HG02623 (cell line): ENCODE measurements around the gene GALNT1.

Source experiments
- ATAC-seq: cut with Tn5 transposase; IDR thresholded peaks from one replicate; pipeline ENCODE4 v1.9.1; 2021; ENCODE audit warnings: moderate library complexity; ENCODE audit not compliant: unreplicated experiment

Gene GALNT1

DNA sequence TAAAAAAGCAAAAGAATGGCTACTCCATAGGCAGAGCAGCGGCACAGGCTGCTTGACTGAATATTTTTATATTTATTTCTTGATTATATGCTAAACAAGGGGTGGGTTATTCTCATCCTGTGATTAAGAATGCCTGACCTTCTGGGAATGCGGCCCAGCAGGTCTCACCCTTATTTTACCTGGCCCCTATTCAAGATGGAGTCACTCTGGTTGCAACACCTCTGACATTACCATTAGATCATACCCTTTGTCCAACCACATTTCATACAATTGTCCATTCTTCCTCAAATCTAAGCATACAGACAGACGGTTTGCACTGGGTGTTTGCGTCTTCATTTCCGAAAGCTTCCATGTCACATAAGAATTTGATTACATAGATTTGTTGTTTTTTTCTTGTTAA, 168.2 kb downstream of the GALNT1 start:
- ATAC-seq, result no peak

DNA sequence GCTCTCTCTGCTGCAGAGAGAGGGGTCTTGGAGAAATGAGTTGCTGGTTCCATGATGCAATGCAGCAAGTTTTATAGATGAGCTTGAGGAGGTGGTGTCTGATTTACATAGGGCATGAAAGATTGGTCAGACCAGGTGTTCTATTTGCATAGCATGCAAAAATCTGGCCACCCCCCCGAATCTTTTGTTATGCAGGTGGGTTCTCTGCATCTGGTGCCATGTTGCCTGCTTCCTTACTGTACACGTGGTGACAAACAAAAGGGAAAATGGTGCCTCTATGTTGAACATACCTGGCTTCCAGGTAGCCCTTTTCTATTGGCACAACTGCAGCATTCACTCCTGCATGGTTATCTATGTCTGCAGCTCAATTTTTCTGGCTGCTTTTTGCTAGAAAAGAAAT, 169.4 kb downstream of the GALNT1 start:
- no peak for ATAC-seq

DNA sequence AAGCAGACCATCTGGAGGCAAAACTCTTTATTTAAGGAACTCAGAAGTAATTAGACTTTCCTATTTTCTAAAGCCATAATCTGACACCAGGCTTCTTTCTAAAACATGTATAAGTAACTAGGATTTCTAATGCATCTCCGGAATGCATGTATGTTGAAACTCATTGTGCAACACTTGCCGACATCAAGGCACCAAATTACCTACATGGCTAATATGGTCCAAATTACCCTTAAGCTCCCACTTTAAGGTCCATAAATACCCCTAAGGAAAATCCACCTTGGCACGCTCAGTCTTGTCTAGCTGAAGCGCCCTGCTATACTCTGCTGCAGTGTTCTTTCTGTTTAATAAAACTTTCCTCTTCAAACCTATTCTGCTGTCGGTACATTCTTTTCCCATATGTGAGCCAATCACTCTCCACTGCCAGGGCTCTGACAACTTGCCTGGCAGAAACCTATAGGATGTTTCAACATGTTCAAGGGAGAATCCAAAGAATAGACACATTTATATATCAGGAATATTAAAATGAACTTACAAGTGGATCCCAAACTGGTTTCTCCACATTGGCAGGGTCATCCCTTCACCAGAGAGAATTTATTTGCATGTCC, 171.9 kb downstream of the GALNT1 start:
- no peak for ATAC-seq

DNA sequence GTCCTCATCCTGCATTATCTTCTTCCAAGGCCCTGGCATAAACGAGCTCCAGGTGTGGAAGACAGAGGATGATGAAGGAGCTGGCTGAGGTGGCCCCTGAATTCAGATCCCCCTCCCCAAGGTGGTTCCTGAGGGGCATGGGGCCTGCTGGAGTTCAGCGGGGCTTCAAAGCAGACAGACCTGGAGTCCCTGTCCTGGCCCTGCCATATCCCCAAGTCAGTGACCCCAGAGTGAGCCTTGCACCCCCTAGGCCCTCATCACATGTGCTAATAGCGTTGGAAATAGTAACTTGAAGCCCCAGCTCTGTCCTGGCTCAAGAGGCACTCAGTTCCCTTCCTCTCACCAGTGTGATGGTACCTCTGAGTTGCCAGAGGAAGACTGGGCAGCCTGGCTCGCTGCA, 172.9 kb downstream of the GALNT1 start:
- ATAC-seq, result no peak

DNA sequence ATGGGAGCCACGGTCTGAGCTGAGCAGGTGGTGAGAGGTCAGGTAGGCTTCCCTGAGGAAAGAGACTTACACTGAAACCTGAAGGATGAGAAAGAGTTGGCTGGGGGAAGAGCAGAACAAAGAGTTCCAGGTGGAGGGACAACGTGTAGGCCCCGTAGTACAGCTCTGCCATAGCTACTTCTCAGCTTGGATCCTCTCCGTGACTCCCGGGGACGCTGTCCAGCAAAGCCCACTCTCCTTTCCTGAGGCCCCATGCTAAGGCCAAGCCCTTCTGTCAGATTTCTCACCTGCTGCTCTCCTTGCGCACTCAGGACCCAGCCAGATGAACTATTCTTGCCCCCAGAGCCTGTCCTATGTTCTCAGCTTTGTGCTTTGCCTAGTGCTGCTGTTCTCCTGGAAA, 173.8 kb downstream of the GALNT1 start:
- no peak for ATAC-seq

DNA sequence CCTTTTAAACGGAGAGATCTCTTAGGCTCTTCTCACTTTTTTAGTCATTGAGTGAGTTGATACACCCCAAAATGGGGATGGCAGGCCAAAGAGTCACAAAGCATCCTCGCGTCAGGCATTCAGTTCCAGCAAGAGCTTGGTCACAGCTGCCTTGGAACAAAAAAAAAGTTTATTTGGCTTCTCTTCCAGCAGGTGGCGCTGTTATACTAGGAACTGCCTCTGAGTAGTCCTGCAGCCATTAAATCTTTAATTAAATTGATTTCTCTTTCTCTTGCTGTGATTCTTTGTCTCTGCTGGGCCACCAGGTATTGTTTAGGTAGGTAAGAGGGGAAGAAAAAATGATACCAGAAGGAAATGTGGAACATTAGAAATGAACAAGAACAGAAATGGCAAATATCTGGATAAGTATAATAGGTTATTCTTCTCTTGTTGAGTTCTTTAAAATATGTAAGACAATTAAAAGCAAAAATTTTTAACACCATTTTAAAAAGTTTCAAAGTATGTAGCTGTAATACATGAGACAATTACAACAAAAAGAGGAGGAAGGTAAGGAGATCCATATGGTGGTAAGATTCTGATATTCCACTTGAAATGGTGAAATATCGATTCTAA, 175.1 kb downstream of the GALNT1 start:
- peak; percentile 84 for ATAC-seq
